ENCODE measurements around the gene CEP170B.

CEP170B gene

DNA sequence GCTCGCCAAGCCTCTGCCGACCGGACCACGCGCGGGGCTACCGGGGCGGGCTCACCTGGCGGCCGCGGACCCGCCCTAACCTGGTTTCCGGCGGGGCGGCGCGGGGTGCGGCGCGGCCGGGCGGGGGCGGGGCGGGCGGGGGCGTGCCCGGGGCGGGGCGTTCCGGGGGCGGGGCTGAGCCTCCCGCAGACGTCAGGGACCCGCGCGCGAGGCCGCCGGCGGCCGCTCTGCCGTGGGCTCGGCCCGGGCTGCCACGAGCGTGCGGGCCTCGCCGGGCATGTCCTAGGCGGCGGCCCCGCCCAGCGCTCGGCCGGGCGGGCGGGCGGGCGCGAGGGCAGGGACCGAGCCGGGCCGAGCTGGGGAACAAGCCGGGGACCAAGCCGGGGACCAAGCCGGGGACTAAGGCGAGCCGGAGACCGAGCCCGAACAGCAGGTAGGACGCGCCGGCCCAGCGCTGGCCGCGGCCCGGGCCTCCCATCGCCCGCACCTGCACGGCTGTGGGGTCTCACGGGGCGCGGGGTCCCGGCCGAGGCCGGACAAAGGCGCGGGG is at the start of gene CEP170B:
CEP170B (plus strand) TSS at position 188 of the 550 bp plus-strand sequence. CDS start 3,183 bp downstream, outside the sequence.
- in situ Hi-C loops (cut with HindIII; ENCODE audit: low sequenced_read_pairs), result no loop called here
- peak within 1 kb of the TSS; percentile 68 for H3K4me3 ChIP-seq (ENCODE audit: low read depth, low read length)
- TF ChIP-seq, protein P1, sequence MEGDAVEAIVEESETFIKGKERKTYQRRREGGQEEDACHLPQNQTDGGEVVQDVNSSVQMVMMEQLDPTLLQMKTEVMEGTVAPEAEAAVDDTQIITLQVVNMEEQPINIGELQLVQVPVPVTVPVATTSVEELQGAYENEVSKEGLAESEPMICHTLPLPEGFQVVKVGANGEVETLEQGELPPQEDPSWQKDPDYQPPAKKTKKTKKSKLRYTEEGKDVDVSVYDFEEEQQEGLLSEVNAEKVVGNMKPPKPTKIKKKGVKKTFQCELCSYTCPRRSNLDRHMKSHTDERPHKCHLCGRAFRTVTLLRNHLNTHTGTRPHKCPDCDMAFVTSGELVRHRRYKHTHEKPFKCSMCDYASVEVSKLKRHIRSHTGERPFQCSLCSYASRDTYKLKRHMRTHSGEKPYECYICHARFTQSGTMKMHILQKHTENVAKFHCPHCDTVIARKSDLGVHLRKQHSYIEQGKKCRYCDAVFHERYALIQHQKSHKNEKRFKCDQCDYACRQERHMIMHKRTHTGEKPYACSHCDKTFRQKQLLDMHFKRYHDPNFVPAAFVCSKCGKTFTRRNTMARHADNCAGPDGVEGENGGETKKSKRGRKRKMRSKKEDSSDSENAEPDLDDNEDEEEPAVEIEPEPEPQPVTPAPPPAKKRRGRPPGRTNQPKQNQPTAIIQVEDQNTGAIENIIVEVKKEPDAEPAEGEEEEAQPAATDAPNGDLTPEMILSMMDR (IDR thresholded peaks at IDR 0.05; ENCODE audit: low read depth, low read length, missing control alignments), result no peak
- DNase-seq (ENCODE audit: low read depth), result no peak

DNA sequence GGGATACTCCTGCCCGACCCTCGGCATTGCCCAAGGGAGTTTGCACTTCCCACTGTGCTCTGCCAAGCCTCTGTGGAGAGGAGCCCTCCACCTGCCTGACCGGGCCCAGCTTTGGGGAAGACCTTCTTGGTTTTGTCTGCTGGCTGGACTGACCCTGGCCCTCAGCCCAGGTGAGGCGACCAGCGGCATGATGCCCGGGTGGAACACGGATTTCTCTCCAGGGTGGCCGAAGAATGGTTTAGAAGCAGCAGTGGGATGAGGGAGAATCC is 48.5 kb upstream of the CEP170B start:
- peak overlapping the region; percentile 87 for H3K4me3 ChIP-seq (ENCODE audit: low read depth, low read length)
- TF ChIP-seq, protein P1 (IDR thresholded peaks at IDR 0.05; ENCODE audit: low read depth, low read length, missing control alignments), result no peak
- in situ Hi-C loops (cut with HindIII; ENCODE audit: low sequenced_read_pairs), result no loop called here
- DNase-seq (ENCODE audit: low read depth), result no peak

DNA sequence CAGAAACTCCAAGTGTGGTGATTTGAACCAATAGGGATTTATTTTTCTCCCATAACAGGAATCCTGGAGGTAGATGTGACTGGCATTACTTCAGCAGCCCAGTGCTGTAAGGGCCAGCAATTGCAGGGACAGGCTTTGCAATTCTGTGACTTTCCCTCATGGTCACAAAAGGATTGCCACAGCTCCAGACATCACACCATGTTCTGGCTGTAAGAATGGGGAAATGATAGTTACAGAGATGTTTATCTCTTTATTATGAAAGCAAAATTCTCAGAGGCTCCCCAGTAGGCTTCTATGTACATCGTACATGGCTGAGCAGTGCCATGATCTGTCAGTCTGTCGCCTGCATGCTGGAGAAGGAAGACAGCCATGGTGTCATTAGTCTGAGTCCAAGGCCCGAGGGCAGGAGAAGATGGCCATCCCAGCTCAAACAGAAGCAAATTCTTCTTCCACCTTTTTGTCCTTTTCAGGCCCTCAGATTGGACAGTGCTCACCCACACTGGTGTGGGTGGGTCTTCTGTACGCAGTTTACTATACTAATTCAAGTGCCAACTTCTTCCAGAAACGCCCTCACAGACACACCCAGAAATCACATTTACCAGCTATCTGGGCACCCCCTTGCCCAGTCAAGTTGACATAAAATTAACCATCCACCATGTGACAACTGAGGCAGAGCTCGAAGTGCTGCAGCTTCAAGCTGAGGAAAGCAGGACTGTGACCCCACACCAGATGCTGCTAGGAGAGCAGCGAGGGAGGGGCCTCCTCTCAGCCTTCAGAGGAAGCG is 46.9 kb upstream of the CEP170B start:
- H3K4me3 ChIP-seq (ENCODE audit: low read depth, low read length), result no peak overlapping the region
- no peak for DNase-seq (ENCODE audit: low read depth)
- TF ChIP-seq, protein P1 (IDR thresholded peaks at IDR 0.05; ENCODE audit: low read depth, low read length, missing control alignments), result no peak
- in situ Hi-C loops (cut with HindIII; ENCODE audit: low sequenced_read_pairs), result no loop called here

DNA sequence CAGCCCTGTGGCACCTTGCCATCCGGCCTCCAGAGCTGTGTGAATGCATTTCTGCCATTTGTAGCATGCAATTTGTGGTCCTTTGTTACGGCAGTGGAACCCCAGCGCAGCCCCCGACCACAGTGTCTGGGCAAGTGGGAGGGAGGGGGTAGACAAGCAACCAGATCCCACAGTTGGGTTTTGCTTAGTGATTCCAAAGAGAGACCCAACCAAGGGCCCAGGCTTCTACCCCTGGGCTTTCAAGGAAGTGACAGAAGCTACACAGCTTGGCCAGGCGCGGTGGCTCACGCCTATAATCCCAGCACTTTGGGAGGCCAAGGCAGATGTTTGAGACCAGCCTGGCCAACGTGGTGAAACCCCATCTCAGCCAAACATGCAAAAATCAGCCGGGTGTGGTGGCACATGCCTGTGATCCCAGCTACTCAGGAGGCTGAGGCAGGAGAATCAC is 46.3 kb upstream of the CEP170B start:
- DNase-seq (ENCODE audit: low read depth), result no peak
- no peak overlapping the region for H3K4me3 ChIP-seq (ENCODE audit: low read depth, low read length)
- in situ Hi-C loops (cut with HindIII; ENCODE audit: low sequenced_read_pairs), result no loop called here
- TF ChIP-seq, protein P1 (IDR thresholded peaks at IDR 0.05; ENCODE audit: low read depth, low read length, missing control alignments), result no peak

DNA sequence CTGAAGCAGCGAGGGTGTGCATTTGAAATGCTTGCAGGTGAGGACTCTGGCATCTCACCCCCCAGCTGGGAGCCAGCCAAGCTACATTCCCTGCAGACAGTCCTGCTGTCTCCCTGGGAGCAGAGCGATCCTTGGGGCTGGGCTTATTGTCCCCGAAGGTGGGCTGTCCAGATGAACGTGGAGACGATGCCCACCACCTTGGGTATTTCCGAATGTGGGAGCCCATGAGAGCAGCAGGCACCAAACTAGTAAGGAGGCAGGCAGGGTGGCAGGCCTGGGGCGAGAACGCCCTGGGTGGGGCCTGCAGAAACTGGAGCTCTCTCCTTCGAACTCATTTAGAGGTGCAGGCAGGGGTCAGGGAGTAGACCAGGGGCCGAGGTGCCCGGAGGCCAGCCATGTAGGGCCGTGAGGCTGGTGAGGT is 45.7 kb upstream of the CEP170B start:
- H3K4me3 ChIP-seq (ENCODE audit: low read depth, low read length), result no peak overlapping the region
- in situ Hi-C loops (cut with HindIII; ENCODE audit: low sequenced_read_pairs), result no loop called here
- DNase-seq (ENCODE audit: low read depth), result no peak
- TF ChIP-seq, protein P1 (IDR thresholded peaks at IDR 0.05; ENCODE audit: low read depth, low read length, missing control alignments), result no peak

DNA sequence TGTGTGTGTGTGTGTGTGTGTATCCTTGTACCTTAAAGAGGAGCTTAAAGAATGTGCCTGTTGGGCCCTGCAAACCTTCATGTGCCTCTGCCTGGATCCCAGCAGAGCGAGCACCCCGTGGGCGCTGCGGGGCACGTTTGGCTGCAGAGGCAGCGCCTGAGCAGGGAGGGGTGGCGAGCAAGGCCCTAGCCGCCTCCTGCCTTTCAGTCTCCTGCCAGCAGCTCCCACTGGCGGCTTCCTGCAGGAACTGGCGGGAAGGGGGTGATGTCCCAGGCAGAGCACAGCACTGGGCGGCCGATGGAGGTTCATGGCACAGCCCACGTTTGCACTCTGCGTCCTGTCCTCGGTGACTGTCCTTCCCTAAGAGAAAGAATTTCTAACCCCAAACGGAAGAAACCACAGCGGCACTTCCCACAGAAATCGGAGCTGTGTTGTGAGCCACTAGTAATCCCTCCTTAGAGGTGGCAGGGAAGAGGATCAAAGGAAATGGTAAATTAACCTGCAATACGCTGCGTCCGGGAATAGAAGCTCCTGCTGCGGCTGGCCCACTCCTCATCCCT is 44.3 kb upstream of the CEP170B start:
- no peak overlapping the region for H3K4me3 ChIP-seq (ENCODE audit: low read depth, low read length)
- DNase-seq (ENCODE audit: low read depth), result no peak
- TF ChIP-seq, protein P1 (IDR thresholded peaks at IDR 0.05; ENCODE audit: low read depth, low read length, missing control alignments), result peak; percentile 67
- in situ Hi-C loops (cut with HindIII; ENCODE audit: low sequenced_read_pairs), result loop anchor here (10.0 kb wide), 2 partner anchors 46 to 234 kb away; no protein-coding TSS in a partner anchor
